ENCODE results near the gene CBY1.

The CBY1 gene

GRCh38 chr22:38704654-38705234 lies 48.3 kb downstream of the CBY1 start:
- DNase-seq, result no peak

GRCh38 chr22:38705235-38706100 lies 49.0 kb downstream of the CBY1 start, which contains the start of gene GTPBP1:
GTPBP1 (plus strand) TSS chr22:38705944; CDS start chr22:38705956, 12 bp downstream.
- peak; percentile 94 to 96 for DNase-seq

DNA sequence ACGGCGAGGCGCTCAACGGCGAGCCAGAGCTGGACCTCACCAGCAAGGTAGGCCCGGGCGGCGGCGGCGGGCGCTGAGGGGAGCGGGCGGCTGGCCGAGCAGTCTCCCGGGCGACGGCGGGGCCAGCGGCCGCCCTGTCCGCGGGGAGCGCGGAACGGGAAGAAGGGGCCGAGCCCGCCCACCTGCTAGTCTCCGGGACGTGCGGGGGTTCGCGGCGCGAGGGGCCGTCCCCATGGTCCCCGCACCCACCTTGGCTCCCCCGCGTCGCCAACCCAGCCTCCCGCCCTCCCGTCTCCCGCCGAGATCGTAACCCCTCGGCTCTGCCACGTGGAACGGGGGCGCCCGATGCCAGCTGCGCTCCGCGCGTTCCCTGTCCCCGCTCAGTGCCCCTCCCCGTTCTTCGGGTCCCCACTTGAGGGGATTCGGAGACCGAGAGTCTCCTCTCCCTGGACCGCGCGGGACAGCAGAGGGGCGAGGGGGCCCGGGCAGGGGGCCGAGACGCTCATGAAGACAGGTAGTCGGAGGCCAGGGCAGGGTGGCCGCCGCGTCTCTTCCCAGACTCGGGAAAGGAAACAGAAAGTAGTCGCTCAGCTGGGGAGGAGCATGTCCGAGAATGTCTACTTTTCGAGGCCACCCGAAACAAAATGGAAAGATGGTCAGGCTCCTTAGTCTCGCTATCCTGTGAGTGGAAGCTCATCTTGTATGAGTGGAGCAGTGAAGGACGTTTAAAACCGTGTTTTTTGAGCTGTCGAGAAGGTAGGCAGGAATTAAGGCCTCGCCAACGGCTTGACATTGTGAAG lies 49.9 kb downstream of the CBY1 start:
- peak; percentile 52 to 62 for DNase-seq

GRCh38 chr22:38706901-38707195 lies 50.4 kb downstream of the CBY1 start:
- no peak for DNase-seq

DNA sequence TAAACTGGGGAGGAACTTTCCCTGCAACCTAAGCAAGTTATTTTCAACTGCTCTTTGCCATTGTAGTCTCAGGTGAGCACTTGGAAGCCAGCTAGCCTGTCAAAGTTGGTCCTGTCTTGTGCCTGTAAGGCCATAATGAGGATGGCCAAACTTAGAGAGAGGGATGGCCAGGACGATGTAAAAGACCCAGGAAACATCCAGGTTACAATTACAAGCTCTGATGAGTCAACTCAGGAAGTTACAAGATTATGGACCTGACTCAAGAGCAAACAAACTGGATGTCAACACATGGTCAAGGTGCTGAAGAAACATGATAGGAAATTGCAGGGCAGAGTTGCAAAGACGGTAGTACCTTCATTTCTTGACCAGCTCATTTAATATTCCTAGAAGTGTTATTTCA lies 50.9 kb downstream of the CBY1 start:
- DNase-seq, result no peak

DNA sequence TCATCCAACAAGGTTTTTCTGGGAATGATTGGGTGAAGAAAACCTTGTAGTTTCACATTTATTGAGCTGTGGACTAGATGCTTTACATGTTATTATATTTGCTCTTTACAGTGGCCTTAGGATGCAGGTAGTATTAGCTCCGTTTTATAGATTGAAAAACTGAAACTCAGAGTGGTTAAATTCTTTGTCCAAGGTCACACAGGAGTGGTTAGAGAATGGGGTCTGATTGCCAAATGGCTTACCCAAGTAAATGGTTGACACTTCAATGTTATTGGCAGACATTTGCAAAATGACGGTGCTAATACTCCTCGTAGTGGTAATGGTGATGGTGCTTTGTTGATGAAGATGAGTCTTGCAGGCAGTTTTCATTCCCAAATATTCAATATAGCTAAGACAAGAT lies 51.5 kb downstream of the CBY1 start:
- no peak for DNase-seq

DNA sequence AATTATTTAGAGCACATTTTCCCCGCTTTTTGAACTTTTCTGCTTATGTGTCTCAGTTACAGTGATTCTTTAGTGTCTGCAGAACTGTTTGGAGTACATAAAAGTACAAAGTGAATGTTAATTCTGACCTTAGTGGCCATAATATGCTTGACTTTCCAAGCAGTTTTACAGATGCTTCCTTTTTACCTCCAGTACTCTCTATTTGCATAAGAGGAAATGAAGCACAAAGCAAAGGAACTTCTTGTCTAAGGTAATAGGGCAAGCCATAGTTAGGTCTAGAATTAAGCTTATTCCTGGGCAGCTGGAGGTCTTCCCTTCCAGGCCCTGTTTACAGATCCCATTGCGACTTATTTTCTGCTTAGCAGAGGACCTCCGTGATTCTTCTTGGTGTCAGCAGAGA lies 52.9 kb downstream of the CBY1 start:
- DNase-seq, result no peak

GRCh38 chr22:38710351-38710750 lies 53.9 kb downstream of the CBY1 start:
- no peak for DNase-seq

DNA sequence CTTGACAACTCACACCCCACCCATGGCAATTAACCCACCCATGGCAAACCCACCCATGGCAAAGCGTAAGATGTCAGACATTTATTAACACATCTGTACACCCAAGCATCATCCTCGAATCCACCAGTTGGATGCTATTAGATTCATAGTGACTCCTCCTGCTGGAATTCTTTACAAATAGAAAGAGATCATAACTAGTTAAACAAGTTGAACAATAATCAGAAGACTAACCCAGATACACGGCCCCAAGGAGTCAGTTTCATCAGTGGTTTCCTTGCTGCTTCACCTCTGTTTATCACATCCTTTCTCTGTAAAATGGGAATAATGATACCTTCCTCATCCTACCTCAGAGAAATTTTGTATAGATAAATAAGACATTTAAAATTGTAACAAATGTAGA lies 54.4 kb downstream of the CBY1 start:
- no peak for DNase-seq

DNA sequence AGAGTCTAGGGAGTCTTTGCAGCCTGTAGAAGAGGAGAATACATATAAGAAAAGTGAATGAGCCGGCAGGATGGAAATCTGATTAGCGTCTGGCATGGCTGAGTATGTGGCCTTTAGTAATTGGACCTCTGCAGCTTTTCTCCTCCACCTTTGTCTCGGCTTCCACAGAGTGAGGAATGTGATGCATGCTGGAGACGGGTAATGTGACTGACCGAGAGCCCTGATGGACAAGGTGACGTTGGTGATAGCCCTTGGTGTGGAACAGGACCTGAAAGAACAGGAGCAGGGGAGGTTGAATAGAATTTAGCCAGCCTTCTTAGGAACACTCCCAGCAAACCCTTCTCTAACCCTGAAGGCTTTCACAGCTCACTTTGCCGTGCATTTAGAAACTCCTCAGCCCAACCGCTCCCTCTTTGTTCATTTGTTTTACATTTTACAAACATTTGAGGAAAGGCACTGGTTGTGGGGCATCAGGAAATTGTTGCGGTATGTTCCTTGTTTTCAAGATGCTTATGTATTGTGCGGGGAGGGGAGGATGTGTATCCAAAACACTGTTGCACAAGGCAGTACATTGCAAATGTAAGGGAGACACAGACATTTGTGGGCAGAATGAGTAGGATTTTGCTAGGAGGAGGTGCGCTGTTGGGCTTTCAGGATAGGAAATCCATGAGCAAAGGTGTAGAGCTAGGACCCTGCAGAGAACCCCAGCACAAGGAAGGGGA lies 56.2 kb downstream of the CBY1 start:
- DNase-seq, result no peak

- DNase-seq, result no peak
These were observed 57.5 kb downstream of the CBY1 start for GRCh38 chr22:38713921-38714320.

- no peak for DNase-seq
These were observed 58.8 kb downstream of the CBY1 start for GRCh38 chr22:38715176-38715764.

- DNase-seq, result no peak
These were observed 59.4 kb downstream of the CBY1 start for GRCh38 chr22:38715852-38716251.

DNA sequence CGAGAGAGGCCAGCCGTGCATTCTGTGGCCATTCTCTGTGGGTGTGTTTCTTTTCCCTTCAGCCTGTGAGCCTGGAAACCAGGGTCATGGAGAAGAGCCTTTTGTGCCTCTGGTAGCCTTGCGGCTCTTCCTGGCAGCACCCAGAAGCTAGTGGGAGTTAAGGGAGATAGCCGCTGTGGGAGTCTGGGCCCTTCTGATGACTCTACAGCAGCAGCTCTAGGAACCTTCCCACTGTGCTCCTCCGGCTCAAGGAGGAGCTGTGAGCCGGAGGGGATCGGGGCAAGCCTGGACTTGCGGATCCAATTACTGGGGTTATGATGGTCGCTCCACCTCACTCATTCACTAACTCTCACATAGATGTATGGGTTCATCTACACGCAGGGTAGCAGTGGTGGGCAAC lies 59.8 kb downstream of the CBY1 start:
- no peak for DNase-seq

- DNase-seq, result no peak
These were observed 60.4 kb downstream of the CBY1 start for GRCh38 chr22:38716826-38717225.

DNA sequence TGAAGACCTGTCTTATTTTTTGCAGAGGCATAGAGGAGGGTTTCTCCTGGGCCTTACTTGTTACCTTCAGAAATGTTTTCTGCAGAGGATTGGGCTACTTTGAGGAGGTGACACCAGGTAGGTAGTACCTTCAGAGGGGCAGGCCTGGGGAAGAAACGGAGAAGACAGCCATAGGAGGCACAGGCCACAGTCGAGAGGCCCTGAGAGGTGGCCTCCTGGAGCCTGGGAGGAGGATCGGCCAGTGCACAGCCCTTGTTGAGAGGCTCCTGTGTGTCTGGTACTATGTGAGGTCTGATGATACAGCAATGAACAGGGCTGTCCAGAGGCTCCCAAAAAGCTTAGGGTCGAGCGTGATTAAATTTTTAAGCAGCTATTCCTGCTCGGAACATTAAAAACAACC lies 60.8 kb downstream of the CBY1 start:
- no peak for DNase-seq

DNA sequence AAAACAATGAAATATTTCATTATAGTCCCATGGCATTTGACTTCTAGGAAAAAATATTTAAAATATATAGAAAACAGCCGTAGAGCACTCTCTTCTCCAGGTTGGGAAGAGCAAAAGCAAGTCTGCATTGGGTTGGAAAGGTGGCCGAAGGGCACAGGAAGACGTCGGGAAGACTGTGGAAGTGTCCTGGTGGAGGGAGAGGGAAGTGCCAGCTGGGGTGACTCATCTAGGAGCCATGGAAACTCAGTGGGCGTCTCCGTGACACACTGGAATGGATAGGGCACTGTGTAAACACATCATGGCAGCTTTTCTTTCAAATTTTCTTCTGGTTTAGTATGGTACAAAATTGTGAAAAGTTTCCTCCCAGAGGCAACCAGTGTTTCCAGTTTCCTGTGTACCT lies 62.0 kb downstream of the CBY1 start:
- DNase-seq, result no peak

DNA sequence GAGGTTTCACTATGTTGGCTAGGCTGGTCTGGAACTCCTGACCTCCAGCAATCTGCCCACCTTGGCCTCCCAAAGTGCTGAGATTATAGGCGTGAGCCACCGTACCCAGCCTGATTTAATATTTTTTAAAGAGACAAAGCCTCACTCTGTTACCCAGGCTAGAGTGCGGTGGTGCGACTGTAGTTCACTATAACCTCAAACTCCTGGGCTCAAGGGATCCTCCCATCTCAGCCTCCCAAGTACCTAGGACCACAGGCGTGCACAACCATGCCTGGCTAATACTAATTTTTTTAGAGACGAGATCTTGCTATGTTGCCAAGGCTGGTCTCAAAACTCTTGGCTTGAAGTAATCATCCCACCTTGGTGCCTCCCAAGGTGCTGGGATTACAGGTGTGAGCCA lies 62.8 kb downstream of the CBY1 start:
- no peak for DNase-seq

- no peak for DNase-seq
These were observed 63.9 kb downstream of the CBY1 start for GRCh38 chr22:38720350-38720749.

DNA sequence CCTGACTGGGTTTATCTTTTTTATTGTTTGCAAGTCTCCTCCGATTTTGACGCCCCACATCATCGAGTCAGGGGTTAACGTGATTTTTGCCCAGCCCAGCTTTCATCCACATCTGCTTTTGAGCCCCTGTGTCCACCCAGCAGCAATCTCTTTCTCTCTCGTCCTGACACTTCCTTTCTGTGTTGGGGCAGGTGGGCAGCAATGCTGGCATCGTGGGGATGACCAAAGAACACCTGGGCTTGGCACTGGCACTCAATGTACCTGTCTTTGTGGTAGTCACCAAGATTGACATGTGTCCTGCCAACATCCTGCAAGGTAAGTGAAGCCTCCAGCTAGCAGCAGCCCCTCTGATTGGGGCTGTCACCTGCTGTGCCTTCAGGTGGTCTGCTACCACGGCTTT lies 65.1 kb downstream of the CBY1 start:
- no peak for DNase-seq

Measured in activated T-cell treated with anti-CD3 and anti-CD28 coated beads, Interleukin-2, amount 50 U/mL, for 48 hours (primary cell).